ENCODE results near the gene DFFB. TPM values are rescaled to one million over a fixed set of nuclear protein-coding genes. Genes with fewer than 3 reads are reported as not detected.

Gene DFFB
- total and polyA plus RNA-seq, 2 of the 13 experiments (the other 11 are each of a cell fraction or from before 2014, with no cell fraction given): 4.6 to 9.3 TPM

GRCh38 chr1:3911981-3912808 lies 54.9 kb downstream of the DFFB start:
- CTCF ChIA-PET (ENCODE audit: low intra/inter-chr PET ratio, low total read pairs): no interaction called here
- no peak overlapping the region for H2AFZ ChIP-seq (ENCODE audit: low read length)
- no peak overlapping the region for H3K9ac ChIP-seq (ENCODE audit: insufficient read depth, low read depth, low read length)
- peaks cover 3% of the 10 kb centered on the region; the same call in 1 of the 2 replicates for H4K20me1 ChIP-seq (ENCODE audit: insufficient read depth, low read length)
- no peak overlapping the region for H3K27ac ChIP-seq (ENCODE audit: extremely low read length, insufficient read depth, low read length)
- intact Hi-C loops (cut with micrococcal nuclease; ENCODE audit: unreplicated experiment): no loop called here
- H3K4me2 ChIP-seq (ENCODE audit: low read depth, low read length): no peak overlapping the region
- peaks cover 24% of the 10 kb centered on the region for H3K4me1 ChIP-seq (ENCODE audit: insufficient read depth, low read length)
- DNase-seq (ENCODE audit: low spot score) (no peak), ATAC-seq (no peak), FAIRE-seq (no peak)
- POLR2A ChIA-PET: no interaction called here
- peak; percentile 62 for TF ChIP-seq AGO2 (optimal IDR thresholded peaks at IDR 0.05; ENCODE audit: low read depth, low read length)
- TF ChIP-seq ZNF281 (CRISPR knock-in tag; IDR thresholded peaks at IDR 0.05; ENCODE audit: borderline replicate concordance): no peak
- no peaks in the 10 kb centered on the region for H3K79me2 ChIP-seq (ENCODE audit: insufficient read depth, low read length)
- H3K9me3 ChIP-seq (ENCODE audit: low read length): no peaks in the 10 kb centered on the region
- no peaks in the 10 kb centered on the region for H3K27me3 ChIP-seq (ENCODE audit: control insufficient read depth in 1 of 2, insufficient read depth in 2 of 2, low read length in 2 of 2)
- no peaks in the 10 kb centered on the region for H3K36me3 ChIP-seq (replicated peaks in 1 of 2; ENCODE audit: control insufficient read depth in 1 of 2, insufficient read depth in 2 of 2, low read length in 2 of 2)
- 88% methylated on average over 14 of the region's 38 CpGs for WGBS (ENCODE audit: low lambda C conversion rate)
- H3K4me3 ChIP-seq (replicated peaks in 1 of 3; ENCODE audit: insufficient read depth in 1 of 3, low read depth in 2 of 3, low read length in 3 of 3): no peak overlapping the region
- no TSS peak for BruUV-seq (replicated peaks)
- in situ Hi-C loops (cut with HindIII; ENCODE audit: extremely low pct_ligation_motif_present, low pct_unique_long_range_greater_than_20kb): loop anchor here (25.0 kb wide), 1 partner anchor 150 kb away; no protein-coding TSS in a partner anchor

Measured in HepG2 (cell line).